ENCODE measurements around the gene NOTCH2. TPM values are rescaled to one million over a fixed set of nuclear protein-coding genes. Genes with fewer than 3 reads are reported as not detected.

The NOTCH2 gene
- total and polyA plus RNA-seq, 9 of the 15 experiments (the other 6 are each of a cell fraction or from before 2014, with no cell fraction given), result 0.04 to 1.2 (median 0.28) TPM; not detected in 1

GRCh38 chr1:119948342-119949214 lies 120.9 kb downstream of the NOTCH2 start (continued):
- TF ChIP-seq CTCFL (IDR thresholded peaks at IDR 0.05; ENCODE audit: borderline replicate concordance, insufficient read depth, low read depth, low read length, poor library complexity, severe bottlenecking), result peak; percentile 79
- TF ChIP-seq RAD21 (CRISPR knock-in tag; conservative IDR thresholded peaks at IDR 0.05 in 1 of 2, IDR thresholded peaks at IDR 0.05 in 1 of 2), result peak; percentile 74 to 91
- no peak for TF ChIP-seq ESRRA (IDR thresholded peaks at IDR 0.05; ENCODE audit: borderline replicate concordance, low read depth)
- TF ChIP-seq ZNF347 (CRISPR knock-in tag; IDR thresholded peaks at IDR 0.05; ENCODE audit: low read depth), result no peak
- 0 out of 4 replicates have a peak, but pooled peaks of 1 of the 2 experiments have one; percentile 7 for TF ChIP-seq MAZ (CRISPR knock-in tag; conservative IDR thresholded peaks at IDR 0.05 in 1 of 2, IDR thresholded peaks at IDR 0.05 in 1 of 2)
- TF ChIP-seq NFYB (IDR thresholded peaks at IDR 0.05; ENCODE audit: extremely low read depth, insufficient read length), result no peak
- no peak for TF ChIP-seq DMBX1 (CRISPR knock-in tag; IDR thresholded peaks at IDR 0.05; ENCODE audit: borderline replicate concordance)
- TF ChIP-seq CREB5 (CRISPR knock-in tag; IDR thresholded peaks at IDR 0.05), result no peak
- no peak for TF ChIP-seq IRF9 (tag; IDR thresholded peaks at IDR 0.05)
- TF ChIP-seq ATF2 (CRISPR knock-in tag; IDR thresholded peaks at IDR 0.05), result no peak
- no peak for TF ChIP-seq DNMT1 (IDR thresholded peaks at IDR 0.05)
- TF ChIP-seq ZNF12 (CRISPR knock-in tag; IDR thresholded peaks at IDR 0.05), result no peak
- TF ChIP-seq EP400 (IDR thresholded peaks at IDR 0.05), result no peak
- TF ChIP-seq SIX5 (IDR thresholded peaks at IDR 0.05; ENCODE audit: borderline replicate concordance in 1 of 2, insufficient read depth in 1 of 2, low read depth in 1 of 2, low read length in 2 of 2), result no peak
- no peak for TF ChIP-seq NEUROD1 (IDR thresholded peaks at IDR 0.05; ENCODE audit: borderline replicate concordance, low read depth, low read length, partially characterized antibody)
- no peak for TF ChIP-seq ZNF717 (CRISPR knock-in tag; IDR thresholded peaks at IDR 0.05)
- no peak for TF ChIP-seq ZNF449 (CRISPR knock-in tag; IDR thresholded peaks at IDR 0.05)
- no peak for TF ChIP-seq ZFPM2 (CRISPR knock-in tag; IDR thresholded peaks at IDR 0.05)

All from K562 (cell line).